Naive thymus-derived CD4-positive, alpha-beta T cell (primary cell): ENCODE measurements around the gene CD3G. TPM values are rescaled to one million over a fixed set of nuclear protein-coding genes. Genes with fewer than 3 reads are reported as not detected.

Experiments used
- ATAC-seq: fragments of 150-1000 bp; cut with Tn5 transposase; 2 replicates; pipeline ENCODE4 v1.10.0; 2021; ENCODE audit warnings: mild to moderate bottlenecking, moderate library complexity
- CTCF ChIA-PET: fragments of 350-600 bp; sonication (Branson Sonifier 250); formaldehyde crosslinking; loops from one replicate; lab custom pipeline; 2021; ENCODE audit warnings: antibody characterized with exemption; lab: Charles Lee
- POLR2A ChIA-PET: fragments of 350-600 bp; sonication (Branson Sonifier 250); formaldehyde crosslinking; loops from one replicate; lab custom pipeline; 2021; ENCODE audit warnings: antibody characterized with exemption, inconsistent platforms; lab: Charles Lee
- DNase-seq, 9 donors: peaks; one replicate each; pipeline versions ENCODE4 v3.0.0 to v3.0.0-alpha.2; 2020 to 2022; ENCODE audit warnings: mixed read lengths in 1 of 9
- H3K27ac ChIP-seq: one replicate; pipeline ENCODE4 v1.7.0; 2013; ENCODE audit warnings: mild to moderate bottlenecking, low read depth, low read length, moderate library complexity
- H3K27me3 ChIP-seq, 2 donors: one replicate each; pipeline ENCODE4 v1.7.0; 2013; ENCODE audit warnings: low read length in 2 of 2, mild to moderate bottlenecking in 2 of 2, moderate library complexity in 2 of 2; ENCODE audit not compliant: control insufficient read depth in 2 of 2, insufficient read depth in 2 of 2
- H3K36me3 ChIP-seq, 3 experiments: 1 replicate in 2 of 3; 2 replicates in 1 of 3; pipeline ENCODE4 v1.7.0; 2013; ENCODE audit warnings: low read length in 3 of 3, mild to moderate bottlenecking in 3 of 3, moderate library complexity in 1 of 3; ENCODE audit not compliant: insufficient read depth in 3 of 3, control insufficient read depth in 2 of 3
- H3K4me1 ChIP-seq, 2 donors: one replicate each; pipeline ENCODE4 v1.7.0; 2013; ENCODE audit warnings: low read length in 2 of 2, mild to moderate bottlenecking in 2 of 2, moderate library complexity in 1 of 2; ENCODE audit not compliant: control insufficient read depth in 2 of 2, insufficient read depth in 2 of 2
- H3K4me3 ChIP-seq: 2 replicates; pipeline ENCODE4 v1.7.0; 2013; ENCODE audit warnings: mild to moderate bottlenecking, low read length
- H3K9me3 ChIP-seq, 3 experiments: 1 replicate in 2 of 3; 2 replicates in 1 of 3; pipeline ENCODE4 v1.7.0; 2013; ENCODE audit warnings: low read length in 3 of 3; ENCODE audit not compliant: control insufficient read depth in 2 of 3
- H3K27ac Mint-ChIP-seq, 9 donors: one replicate each; pipeline ENCODE4 v1.8.0; 2020 to 2022; ENCODE audit warnings: mixed read lengths in 9 of 9, mild to moderate bottlenecking in 8 of 9, moderate library complexity in 5 of 9, inconsistent platforms in 2 of 9
- H3K27me3 Mint-ChIP-seq, 5 donors: one replicate each; pipeline ENCODE4 v1.8.0; 2021 to 2022; ENCODE audit warnings: mixed read lengths in 5 of 5, mild to moderate bottlenecking in 1 of 5
- H3K36me3 Mint-ChIP-seq, 5 donors: one replicate each; pipeline ENCODE4 v1.8.0; 2020 to 2022; ENCODE audit warnings: mixed read lengths in 5 of 5, mild to moderate bottlenecking in 3 of 5, inconsistent platforms in 1 of 5
- H3K4me1 Mint-ChIP-seq, 7 donors: one replicate each; pipeline ENCODE4 v1.8.0; 2020 to 2022; ENCODE audit warnings: mixed read lengths in 7 of 7, mild to moderate bottlenecking in 3 of 7, inconsistent platforms in 1 of 7
- H3K4me3 Mint-ChIP-seq, 10 donors: one replicate each; pipeline ENCODE4 v1.8.0; 2020 to 2022; ENCODE audit warnings: mild to moderate bottlenecking in 10 of 10, mixed read lengths in 10 of 10, moderate library complexity in 6 of 10, inconsistent platforms in 2 of 10
- H3K9me3 Mint-ChIP-seq, 11 donors: one replicate each; pipeline ENCODE4 v1.8.0; 2020 to 2022; ENCODE audit warnings: mixed read lengths in 11 of 11, mild to moderate bottlenecking in 4 of 11, inconsistent platforms in 1 of 11, moderate library complexity in 1 of 11
- intact Hi-C, 2 donors: fragments of 100-400 bp; cut with micrococcal nuclease; formaldehyde crosslinking; loops; one replicate each; pipeline ENCODE4 v1.15.1; 2023
- polyA plus RNA-seq, 2 donors: library from polyadenylated mRNA; unstranded; fragments of 300-500 nt; fragmentation: Illumina TruSeq; gene quantifications; one replicate each; pipeline ENCODE4 v1.2.3, GENCODE V29; 2021
- total RNA-seq, 6 experiments: library from RNA in 5 of 6; stranded (reverse) in 5 of 6; gene quantifications; 1 replicate in 5 of 6; 2 replicates in 1 of 6; pipeline ENCODE4 v1.2.3 and lab custom pipeline; 2021 to 2026

CD3G gene
- total and polyA plus RNA-seq, 7 experiments from 2014 or later, result 122 to 459 (median 197) TPM

- peaks cover 11 to 73% (median 63%) of the 10 kb centered on the region in 7 donors for H3K4me1 Mint-ChIP-seq
- intact Hi-C loops, result no loop called here
- ATAC-seq, result no peak
- Histone ChIP-seq H3K36me3 (no peaks in the 10 kb centered on the region), H3K4me1 (peaks cover 0 to 27% of the 10 kb centered on the region in 2 donors), H3K27ac (no peak overlapping the region), H3K4me3 (no peak overlapping the region), H3K9me3 (no peaks in the 10 kb centered on the region), H3K27me3 (no peaks in the 10 kb centered on the region)
- H3K4me3 Mint-ChIP-seq, result peak overlapping the region in 1 of 10 donors; percentile 3
- H3K9me3 Mint-ChIP-seq, result peaks cover 0 to 6% (median 0%) of the 10 kb centered on the region in 11 donors
- ChIA-PET POLR2A (no interaction called here), CTCF (interaction anchor here (0.6 kb wide), 1 partner anchor 13 kb away, joined by 5 read pairs; no protein-coding TSS in a partner anchor)
- DNase-seq, result no peak
- H3K27me3 Mint-ChIP-seq, result no peaks in the 10 kb centered on the region
- peak overlapping the region in 6 of 9 donors; percentile 2 to 87 (median 14) for H3K27ac Mint-ChIP-seq
- H3K36me3 Mint-ChIP-seq, result peaks cover 3 to 49% (median 46%) of the 10 kb centered on the region in 5 donors
Measured at GRCh38 chr11:118325283-118325682, 18.9 kb upstream of the CD3G start.

GRCh38 chr11:118328745-118329144, 15.4 kb upstream of the CD3G start:
- no peak overlapping the region for H3K27ac ChIP-seq
- ATAC-seq, result no peak
- H3K36me3 ChIP-seq, result no peaks in the 10 kb centered on the region
- no peak overlapping the region for H3K4me3 ChIP-seq
- Mint-ChIP-seq H3K36me3 (peaks cover 3 to 30% (median 29%) of the 10 kb centered on the region in 5 donors), H3K27ac (peak overlapping the region in 8 of 9 donors; percentile 41 to 87 (median 68)), H3K27me3 (no peaks in the 10 kb centered on the region), H3K4me1 (peaks cover 0 to 49% (median 42%) of the 10 kb centered on the region in 7 donors), H3K9me3 (peaks cover 0 to 6% (median 0%) of the 10 kb centered on the region in 11 donors), H3K4me3 (no peak overlapping the region)
- peaks cover 1 to 10% of the 10 kb centered on the region in 2 donors for H3K4me1 ChIP-seq
- no peaks in the 10 kb centered on the region for H3K9me3 ChIP-seq
- intact Hi-C loops, result loop anchor here in 1 of 2 donors (1.0 kb wide), 2 partner anchors 7 to 10 kb away; no protein-coding TSS in a partner anchor
- no peaks in the 10 kb centered on the region for H3K27me3 ChIP-seq
- ChIA-PET POLR2A (interaction anchor here (0.9 to 1.7 kb wide), 6 partner anchors 9 to 23 kb away, joined by 3 to 11 read pairs (median 4); partner anchors contain the start of gene CD3D), CTCF (no interaction called here)
- DNase-seq, result no peak

GRCh38 chr11:118334745-118335144, 9.4 kb upstream of the CD3G start:
- intact Hi-C loops, result loop anchor here in 1 of 2 donors (1.0 kb wide), 1 partner anchor 13 kb away; no protein-coding TSS in a partner anchor
- peak overlapping the region; percentile 96 for H3K27ac ChIP-seq
- peaks cover 0 to 8% (median 8%) of the 10 kb centered on the region in 3 experiments for H3K36me3 ChIP-seq
- Mint-ChIP-seq H3K4me1 (peaks cover 20 to 62% (median 48%) of the 10 kb centered on the region in 7 donors), H3K4me3 (peak overlapping the region in 9 of 10 donors; percentile 7 to 84 (median 73)), H3K27ac (peak overlapping the region; percentile 64 to 97 (median 95)), H3K27me3 (no peaks in the 10 kb centered on the region), H3K36me3 (peaks cover 2 to 32% (median 19%) of the 10 kb centered on the region in 5 donors), H3K9me3 (peaks cover 0 to 1% (median 0%) of the 10 kb centered on the region in 11 donors)
- ATAC-seq, result peak; percentile 39
- ChIA-PET CTCF (interaction anchor here (1.7 kb wide), 1 partner anchor 11 kb away, joined by 3 read pairs; no protein-coding TSS in a partner anchor), POLR2A (interaction anchor here (0.6 to 1.7 kb wide), 3 partner anchors 13 to 113 kb away, joined by 3 to 8 read pairs (median 6); no protein-coding TSS in a partner anchor)
- peaks cover 38 to 52% of the 10 kb centered on the region in 2 donors for H3K4me1 ChIP-seq
- no peaks in the 10 kb centered on the region for H3K27me3 ChIP-seq
- H3K4me3 ChIP-seq, result no peak overlapping the region
- DNase-seq, result peak in 7 of 9 donors; percentile 36 to 66 (median 52)
- H3K9me3 ChIP-seq, result no peaks in the 10 kb centered on the region

GRCh38 chr11:118338637-118339061, 5.5 kb upstream of the CD3G start:
- Mint-ChIP-seq H3K4me3 (peak overlapping the region; percentile 89 to 98 (median 96)), H3K27me3 (no peaks in the 10 kb centered on the region), H3K9me3 (no peaks in the 10 kb centered on the region), H3K27ac (peak overlapping the region; percentile 95 to 100 (median 99)), H3K36me3 (peaks cover 7 to 51% (median 33%) of the 10 kb centered on the region in 5 donors), H3K4me1 (peaks cover 28 to 68% (median 55%) of the 10 kb centered on the region in 7 donors)
- Histone ChIP-seq H3K9me3 (no peaks in the 10 kb centered on the region), H3K27me3 (no peaks in the 10 kb centered on the region), H3K4me1 (peaks cover 46 to 50% of the 10 kb centered on the region in 2 donors), H3K36me3 (peaks cover 0 to 13% (median 8%) of the 10 kb centered on the region in 3 experiments), H3K4me3 (peak overlapping the region; percentile 88), H3K27ac (peak overlapping the region; percentile 96)
- DNase-seq (peak; percentile 46 to 99 (median 92)), ATAC-seq (peak; percentile 82)
- CTCF ChIA-PET, result interaction anchor here (0.9 to 7.8 kb wide), 9 partner anchors 10 to 43 kb away, joined by 3 to 74 read pairs (median 4); partner anchors contain the start of gene CD3E
- POLR2A ChIA-PET, result interaction anchor here (0.6 to 3.6 kb wide), 15 partner anchors 9 to 230 kb away, joined by 3 to 16 read pairs (median 5); partner anchors contain the start of genes JAML and UBE4A
- intact Hi-C loops, result loop anchor here (1.0 to 2.0 kb wide), 5 partner anchors 9 to 192 kb away; partner anchors contain the start of gene KMT2A (in 1 of the 2)

GRCh38 chr11:118339281-118339961, 4.7 kb upstream of the CD3G start:
- H3K4me3 Mint-ChIP-seq, result peak overlapping the region; percentile 89 to 98 (median 96)
- no peaks in the 10 kb centered on the region for H3K9me3 Mint-ChIP-seq
- Histone ChIP-seq H3K27ac (peak overlapping the region; percentile 96), H3K36me3 (peaks cover 0 to 13% (median 8%) of the 10 kb centered on the region in 3 experiments), H3K27me3 (no peaks in the 10 kb centered on the region), H3K4me3 (peak overlapping the region; percentile 88), H3K4me1 (peaks cover 40 to 46% of the 10 kb centered on the region in 2 donors), H3K9me3 (no peaks in the 10 kb centered on the region)
- H3K27ac Mint-ChIP-seq, result peak overlapping the region; percentile 95 to 100 (median 99)
- H3K27me3 Mint-ChIP-seq, result no peaks in the 10 kb centered on the region
- POLR2A ChIA-PET, result interaction anchor here (0.7 to 3.7 kb wide), 16 partner anchors 9 to 230 kb away, joined by 3 to 20 read pairs (median 5); partner anchors contain the start of genes JAML and UBE4A
- ATAC-seq (no peak), DNase-seq (peak in 7 of 9 donors; percentile 31 to 48 (median 35))
- intact Hi-C loops, result loop anchor here (2.0 kb wide), 2 partner anchors 13 to 97 kb away; partner anchors contain the start of gene KMT2A (in 1 of the 2)
- H3K36me3 Mint-ChIP-seq, result peaks cover 7 to 52% (median 38%) of the 10 kb centered on the region in 5 donors
- peaks cover 32 to 67% (median 54%) of the 10 kb centered on the region in 7 donors for H3K4me1 Mint-ChIP-seq
- CTCF ChIA-PET, result interaction anchor here (0.6 to 7.8 kb wide), 11 partner anchors 10 to 389 kb away, joined by 3 to 74 read pairs (median 4); partner anchors contain the start of genes CD3E and UBE4A
